IMR-90 (cell line): ENCODE results near the gene CLDN7. TPM values are rescaled to one million over a fixed set of nuclear protein-coding genes. Genes with fewer than 3 reads are reported as not detected.

ENCODE experiments used
- ATAC-seq: fragments of 200-7000 bp; cut with Tn5 transposase; 2 replicates; pipeline ENCODE4 v1.9.1; 2020; ENCODE audit warnings: low read depth, mild to moderate bottlenecking, moderate library complexity
- BruUV-seq: library from RNA; stranded (reverse); fragments of 400-500 nt; replicated peaks from 2 replicates; lab custom pipeline; 2021; lab: Mats Ljungman, UMichigan
- CTCF ChIA-PET: fragments of 300-600 bp; formaldehyde crosslinking; extraction: SDS; loops from one replicate; lab custom pipeline; 2021; ENCODE audit warnings: antibody characterized with exemption; lab: Yijun Ruan, JAX
- POLR2A ChIA-PET: fragments of 300-600 bp; sonication (Branson Sonifier 250); formaldehyde crosslinking; loops from one replicate; lab custom pipeline; 2022; ENCODE audit warnings: antibody characterized with exemption; ENCODE audit not compliant: unreplicated experiment; lab: Charles Lee
- DNase-seq: peaks from one replicate; pipeline ENCODE4 v3.0.0; 2013
- H2AFZ ChIP-seq: replicated peaks from 2 replicates; pipeline ENCODE3; 2013; ENCODE audit warnings: low read length, mild to moderate bottlenecking; ENCODE audit not compliant: poor library complexity
- H2AK5ac ChIP-seq: 2 replicates; pipeline ENCODE4 v1.6.1; 2013; ENCODE audit warnings: low read depth, low read length, inconsistent platforms
- H2AK9ac ChIP-seq: replicated peaks from 2 replicates; pipeline ENCODE3; 2013; ENCODE audit warnings: mild to moderate bottlenecking, low read depth, low read length, moderate library complexity; ENCODE audit not compliant: poor library complexity
- H2BK120ac ChIP-seq: 2 replicates; pipeline ENCODE4 v1.6.1; 2013; ENCODE audit warnings: low read depth, low read length, inconsistent platforms
- H2BK15ac ChIP-seq: 3 replicates; pipeline ENCODE4 v1.6.1; 2013; ENCODE audit warnings: low read depth, low read length, inconsistent platforms
- H2BK20ac ChIP-seq: 2 replicates; pipeline ENCODE4 v1.6.1; 2013; ENCODE audit warnings: low read depth, mild to moderate bottlenecking, inconsistent platforms, low read length, moderate library complexity
- H2BK5ac ChIP-seq: 2 replicates; pipeline ENCODE4 v1.6.1; 2013; ENCODE audit warnings: mild to moderate bottlenecking, low read depth, low read length, inconsistent platforms; ENCODE audit not compliant: poor library complexity, severe bottlenecking
- H3K14ac ChIP-seq: replicated peaks from 2 replicates; pipeline ENCODE4 v1.6.1; 2013; ENCODE audit warnings: low read depth, low read length, inconsistent platforms
- H3K18ac ChIP-seq: 2 replicates; pipeline ENCODE4 v1.6.1; 2013; ENCODE audit warnings: low read depth, low read length, control low read depth
- H3K23ac ChIP-seq: 2 replicates; pipeline ENCODE4 v1.6.1; 2013; ENCODE audit warnings: low read depth, low read length, inconsistent platforms
- H3K27ac ChIP-seq: 2 replicates; pipeline ENCODE4 v1.5.1; 2013; ENCODE audit warnings: mild to moderate bottlenecking, control low read depth, low read length; ENCODE audit not compliant: insufficient read depth
- H3K27me3 ChIP-seq: 2 replicates; pipeline ENCODE4 v1.6.1; 2013; ENCODE audit warnings: low read length; ENCODE audit not compliant: control insufficient read depth, insufficient read depth
- H3K36me3 ChIP-seq: 2 replicates; pipeline ENCODE4 v1.6.1; 2013; ENCODE audit warnings: low read length, mixed read lengths; ENCODE audit not compliant: control insufficient read depth, insufficient read depth
- H3K4ac ChIP-seq: 2 replicates; pipeline ENCODE4 v1.6.1; 2013; ENCODE audit warnings: low read depth, low read length, inconsistent platforms
- H3K4me1 ChIP-seq: 2 replicates; pipeline ENCODE4 v1.6.1; 2013; ENCODE audit warnings: low read length, mixed read lengths; ENCODE audit not compliant: control insufficient read depth, insufficient read depth
- H3K4me2 ChIP-seq: 2 replicates; pipeline ENCODE4 v1.6.1; 2013; ENCODE audit warnings: low read depth, mild to moderate bottlenecking, control low read depth, low read length, moderate library complexity
- H3K4me3 ChIP-seq: 2 replicates; pipeline ENCODE4 v1.5.1; 2013; ENCODE audit warnings: low read depth, mild to moderate bottlenecking, control low read depth, low read length, moderate library complexity; ENCODE audit not compliant: insufficient read depth
- H3K56ac ChIP-seq: 2 replicates; pipeline ENCODE4 v1.6.1; 2013; ENCODE audit warnings: low read length, inconsistent platforms; ENCODE audit not compliant: insufficient read depth; ENCODE audit errors: extremely low read depth
- H3K79me1 ChIP-seq, 2 experiments: 2 replicates each; pipeline ENCODE4 v1.6.1; 2013; ENCODE audit warnings: low read length in 2 of 2, inconsistent platforms in 1 of 2, low read depth in 1 of 2
- H3K9ac ChIP-seq: 2 replicates; pipeline ENCODE4 v1.6.1; 2013; ENCODE audit warnings: low read depth, low read length, control low read depth
- H3K9me1 ChIP-seq: 2 replicates; pipeline ENCODE4 v1.6.1; 2013; ENCODE audit warnings: low read length, inconsistent platforms; ENCODE audit not compliant: insufficient read depth
- H3K9me3 ChIP-seq: 2 replicates; pipeline ENCODE4 v1.6.1; 2013; ENCODE audit warnings: low read length; ENCODE audit not compliant: control insufficient read depth, insufficient read depth
- H4K20me1 ChIP-seq: 2 replicates; pipeline ENCODE4 v1.6.1; 2013; ENCODE audit warnings: low read length, inconsistent platforms; ENCODE audit not compliant: insufficient read depth
- H4K5ac ChIP-seq: 2 replicates; pipeline ENCODE4 v1.6.1; 2013; ENCODE audit warnings: mild to moderate bottlenecking, low read depth, low read length, control low read depth
- H4K8ac ChIP-seq, 2 experiments: 2 replicates each; pipeline ENCODE4 v1.6.1; 2013; ENCODE audit warnings: low read depth in 2 of 2, low read length in 2 of 2, control low read depth in 1 of 2, inconsistent platforms in 1 of 2
- H4K91ac ChIP-seq: 2 replicates; pipeline ENCODE4 v1.6.1; 2013; ENCODE audit warnings: low read depth, low read length, inconsistent platforms; ENCODE audit not compliant: insufficient read depth
- BHLHE40 ChIP-seq: fragments of 150-350 bp; IDR thresholded peaks from 2 replicates; pipeline ENCODE4 v1.6.1; 2016; ENCODE audit warnings: mild to moderate bottlenecking, low read depth, low read length
- NFE2L2 ChIP-seq: fragments of 150-350 bp; IDR thresholded peaks from 2 replicates; pipeline ENCODE4 v1.6.1; 2016; ENCODE audit warnings: low read depth, mild to moderate bottlenecking, low read length
- WGBS, 2 experiments: methylation state at CpG; one replicate each; pipeline versions ENCODE4 v1.1.5 to v1.1.7; 2013; ENCODE audit warnings: missing lambda C conversion rate in 2 of 2; ENCODE audit not compliant: insufficient read length in 1 of 2; ENCODE audit errors: extremely low coverage in 2 of 2; 5-methylcytosine and 5-hydroxymethylcytosine counted together
- dilution Hi-C: fragments of 300-500 bp; cut with HindIII; formaldehyde crosslinking; loops from one replicate; pipeline ENCODE4 v1.14.3; 2018; ENCODE audit warnings: low sequenced_read_pairs; ENCODE audit not compliant: unreplicated experiment
- in situ Hi-C: fragments of 300-500 bp; cut with MboI; formaldehyde crosslinking; loops from 3 replicates; pipeline ENCODE4 v1.14.3; 2019; ENCODE audit warnings: low sequenced_read_pairs, inconsistent platforms, mixed read lengths
- intact Hi-C: fragments of 100-400 bp; cut with micrococcal nuclease; formaldehyde crosslinking; loops from 2 replicates; pipeline ENCODE4 v1.10.0; 2022
- polyA plus RNA-seq, 3 experiments: library from polyadenylated mRNA; depleted of rRNA; stranded (reverse); fragments of >200 nt; gene quantifications; 2 replicates each; pipeline ENCODE4 v1.2.3, GENCODE V29; 2012; ENCODE audit warnings: low replicate concordance in 1 of 3
- total RNA-seq: library from RNA; depleted of rRNA; stranded (reverse); fragments of >200 nt; gene quantifications from 2 replicates; pipeline ENCODE4 v1.2.3, GENCODE V29; 2012

CLDN7 gene
- total and polyA plus RNA-seq, 2 of the 4 experiments (the other 2 are of a cell fraction): 1.4 TPM

DNA sequence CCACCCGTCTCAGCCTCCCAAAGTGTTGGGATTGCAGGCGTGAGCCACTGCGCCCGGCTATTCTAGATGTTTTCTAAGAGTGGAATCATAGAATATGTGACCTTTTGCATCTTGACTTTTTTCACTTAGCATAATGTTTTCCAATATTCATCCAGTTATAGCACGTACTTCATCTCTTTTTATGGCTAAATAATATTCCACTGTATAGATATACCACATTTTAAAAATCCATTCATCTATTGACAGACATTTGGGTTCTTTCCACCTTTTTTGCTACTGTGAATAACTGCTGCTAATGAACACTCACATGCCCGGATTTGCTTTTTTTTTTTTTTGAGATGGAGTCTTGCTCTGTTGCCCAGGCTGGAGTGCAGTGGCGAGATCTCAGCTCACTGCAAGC lies 41.9 kb upstream of the CLDN7 start:
- H3K4me3 ChIP-seq: no peak overlapping the region
- no peak overlapping the region for H2AFZ ChIP-seq
- no peak overlapping the region for H3K18ac ChIP-seq
- CTCF ChIA-PET: no interaction called here
- H3K27me3 ChIP-seq: peaks cover 3% of the 10 kb centered on the region; the same call in 1 of the 2 replicates
- H3K27ac ChIP-seq: no peak overlapping the region
- no peaks in the 10 kb centered on the region for H3K9me1 ChIP-seq
- H3K36me3 ChIP-seq: no peaks in the 10 kb centered on the region
- H3K9me3 ChIP-seq: no peaks in the 10 kb centered on the region
- no peak overlapping the region for H2BK5ac ChIP-seq
- no peak overlapping the region for H3K9ac ChIP-seq
- H3K14ac ChIP-seq: no peak overlapping the region
- TF ChIP-seq NFE2L2 (no peak), BHLHE40 (no peak)
- no TSS peak for BruUV-seq
- no peak for ATAC-seq
- peaks cover 0 to 9% of the 10 kb centered on the region in 2 experiments; a peak in 2 of 4 replicates for H3K79me1 ChIP-seq
- no peak overlapping the region for H3K4ac ChIP-seq
- H3K23ac ChIP-seq: no peak overlapping the region
- no peak overlapping the region for H4K8ac ChIP-seq
- no CpG with 5 or more reads among the region's 7 CpGs for WGBS, 2 experiments
- in situ Hi-C loops: loop anchor here (10.0 kb wide), 1 partner anchor 259 kb away; the partner anchor contains the start of gene SLC16A11
- dilution Hi-C loops: no loop called here
- no peak for DNase-seq
- intact Hi-C loops: no loop called here
- peaks cover 10% of the 10 kb centered on the region for H4K20me1 ChIP-seq
- H2BK120ac ChIP-seq: no peak overlapping the region
- no peak overlapping the region for H2BK15ac ChIP-seq
- H2AK5ac ChIP-seq: no peak overlapping the region
- H4K91ac ChIP-seq: no peak overlapping the region
- no peak overlapping the region for H4K5ac ChIP-seq
- no peak overlapping the region for H3K4me2 ChIP-seq
- POLR2A ChIA-PET: no interaction called here
- H3K56ac ChIP-seq: no peak overlapping the region
- no peaks in the 10 kb centered on the region for H3K4me1 ChIP-seq
- no peak overlapping the region for H2BK20ac ChIP-seq
- no peak overlapping the region for H2AK9ac ChIP-seq
